Caco-2 (cell line): ENCODE data around the gene SKA3. TPM values are rescaled to one million over a fixed set of nuclear protein-coding genes. Genes with fewer than 3 reads are reported as not detected.
"Not testable (repeated sequence)": the region's sequence is repeated elsewhere in the genome, so short reads cannot be mapped to it uniquely, and the experiment has no call there.

ENCODE experiments used
- Bru-seq: library from RNA; stranded (reverse); fragments of 400-500 nt; gene quantifications from one replicate; lab custom pipeline; 2021; lab: Mats Ljungman, UMichigan
- BruChase-seq, 2 experiments: library from RNA; stranded (reverse); fragments of 400-500 nt; gene quantifications; one replicate each; lab custom pipeline; 2021; lab: Mats Ljungman, UMichigan
- BruUV-seq: library from RNA; stranded (reverse); fragments of 400-500 nt; replicated peaks from 2 replicates; lab custom pipeline; 2021; lab: Mats Ljungman, UMichigan
- CTCF ChIA-PET: fragments of 300-600 bp; sonication (Branson Sonifier 250); formaldehyde crosslinking; loops from one replicate; lab custom pipeline; 2022; ENCODE audit warnings: antibody characterized with exemption; lab: Charles Lee
- POLR2A ChIA-PET: fragments of 300-600 bp; sonication (Branson Sonifier 250); formaldehyde crosslinking; loops from one replicate; lab custom pipeline; 2022; ENCODE audit warnings: antibody characterized with exemption; lab: Charles Lee
- DNase-seq, 2 experiments: peaks; one replicate each; pipeline versions ENCODE4 v3.0.0 to v3.0.0-alpha.2; 2020 to 2022
- H3K27me3 ChIP-seq: replicated peaks from 2 replicates; pipeline ENCODE4 v1.6.0; 2011; ENCODE audit warnings: low read length; ENCODE audit not compliant: control insufficient read depth, insufficient read depth
- H3K36me3 ChIP-seq: 2 replicates; pipeline ENCODE4 v1.5.1; 2011; ENCODE audit warnings: low read length; ENCODE audit not compliant: control insufficient read depth, insufficient read depth
- H3K4me1 ChIP-seq: fragments of 250-450 bp; sonication (Bioruptor Pico); 2 replicates; pipeline ENCODE4 v1.5.1; 2020; ENCODE audit warnings: mild to moderate bottlenecking
- H3K4me3 ChIP-seq: 2 replicates; pipeline ENCODE4 v1.5.1; 2011; ENCODE audit warnings: low read depth, mild to moderate bottlenecking, control low read depth, low read length
- H3K9me3 ChIP-seq: fragments of 250-450 bp; sonication (Bioruptor Pico); 2 replicates; pipeline ENCODE4 v1.5.1; 2020; ENCODE audit warnings: mild to moderate bottlenecking, moderate library complexity
- H3K27ac Mint-ChIP-seq: one replicate; pipeline ENCODE4 v1.8.0; 2022; ENCODE audit warnings: mixed read lengths; ENCODE audit not compliant: unreplicated experiment
- H3K27me3 Mint-ChIP-seq: one replicate; pipeline ENCODE4 v1.8.0; 2022; ENCODE audit warnings: mixed read lengths; ENCODE audit not compliant: insufficient read depth, unreplicated experiment
- H3K36me3 Mint-ChIP-seq: one replicate; pipeline ENCODE4 v1.8.0; 2022; ENCODE audit warnings: mild to moderate bottlenecking, mixed read lengths; ENCODE audit not compliant: insufficient read depth, unreplicated experiment
- H3K4me1 Mint-ChIP-seq: one replicate; pipeline ENCODE4 v1.8.0; 2022; ENCODE audit warnings: low read depth, mixed read lengths; ENCODE audit not compliant: unreplicated experiment
- H3K4me3 Mint-ChIP-seq: one replicate; pipeline ENCODE4 v1.8.0; 2022; ENCODE audit warnings: mild to moderate bottlenecking, moderate library complexity, mixed read lengths; ENCODE audit not compliant: unreplicated experiment
- H3K9me3 Mint-ChIP-seq: one replicate; pipeline ENCODE4 v1.8.0; 2022; ENCODE audit warnings: mixed read lengths; ENCODE audit not compliant: unreplicated experiment
- CTCF ChIP-seq, 2 experiments: fragments of 200-600 bp in 1 of 2; IDR thresholded peaks; 1 replicate in 1 of 2; 2 replicates in 1 of 2; pipeline versions ENCODE4 v1.5.1 to v1.8.0; 2011 to 2022; ENCODE audit warnings: antibody characterized with exemption in 1 of 2, control low read depth in 1 of 2, inconsistent platforms in 1 of 2, low read depth in 1 of 2, low read length in 1 of 2, mild to moderate bottlenecking in 1 of 2, moderate library complexity in 1 of 2; ENCODE audit not compliant: insufficient read depth in 1 of 2, severe bottlenecking in 1 of 2, unreplicated experiment in 1 of 2
- intact Hi-C: fragments of 100-400 bp; cut with micrococcal nuclease; formaldehyde crosslinking; loops from one replicate; pipeline ENCODE4 v1.10.0; 2022; ENCODE audit not compliant: unreplicated experiment
- long read RNA-seq: library from polyadenylated mRNA; stranded (forward); transcript quantifications from one replicate; pipeline ENCODE4 v2.0.0, GENCODE V29; 2022
- total RNA-seq: library from RNA; stranded (reverse); gene quantifications from 2 replicates; pipeline ENCODE4 v1.2.3, GENCODE V29; 2022

The SKA3 gene
- total RNA-seq (33.3 and 37.5 TPM in 2 replicates), Bru-seq, nascent RNA (percentile 79 among the genes with signal in this experiment), BruChase-seq, experiment 1, labeled RNA remaining after a 2-hour chase (percentile 84 among the genes with signal in this experiment), BruChase-seq, experiment 2, labeled RNA remaining after a 6-hour chase (percentile 82 among the genes with signal in this experiment)
- long read RNA-seq, transcript SKA3-201 (8 exons, 2,803 nt), result minor isoform, 7 of 72 reads
- long read RNA-seq, transcript SKA3-203 (8 exons, 2,745 nt), result minor isoform, 6 of 72 reads
- long read RNA-seq, transcript SKA3-202 (9 exons, 2,919 nt), result major isoform, 26 of 72 reads
- long read RNA-seq, partial matches to known transcripts, result 11 of 72 reads
- long read RNA-seq, other reads (novel, unspliced or antisense), result 20 of 72 reads

DNA sequence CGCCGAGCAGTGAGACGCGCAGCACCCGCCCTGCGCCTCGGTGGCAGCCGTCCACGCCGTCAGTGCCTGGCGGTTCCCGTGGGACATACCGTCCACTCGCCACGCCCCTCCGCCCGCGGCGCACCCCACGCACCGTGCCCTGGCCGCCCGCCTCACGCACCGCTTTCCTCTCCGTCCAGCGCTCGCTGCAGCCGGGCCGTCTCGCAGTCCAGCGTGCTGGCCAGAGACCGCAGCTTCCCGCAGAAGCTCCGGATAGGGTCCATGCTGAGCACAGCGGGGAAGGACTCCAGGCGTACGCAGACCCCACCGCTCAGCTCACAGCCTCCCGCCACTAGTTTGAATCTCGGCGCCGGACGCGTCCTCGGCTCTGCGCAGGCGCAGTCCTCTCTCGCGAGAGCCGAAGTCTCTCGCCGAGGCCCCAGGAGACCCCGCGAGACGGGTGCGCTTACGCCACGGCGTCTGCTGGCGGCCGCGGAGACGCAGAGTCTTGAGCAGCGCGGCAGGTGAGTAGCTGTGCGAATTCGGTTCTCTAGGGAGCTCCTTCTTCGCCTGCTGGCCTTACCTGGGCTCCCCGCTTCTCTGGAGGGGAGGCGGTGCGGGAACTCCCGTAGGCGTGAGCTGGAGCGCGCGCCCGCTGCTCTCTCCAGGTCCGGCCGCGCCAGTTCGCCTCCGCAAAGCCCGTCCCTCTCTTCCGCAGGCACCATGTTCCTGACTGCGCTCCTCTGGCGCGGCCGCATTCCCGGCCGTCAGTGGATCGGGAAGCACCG is at the start of gene SKA3, which contains the start of gene MRPL57:
Gene SKA3, minus strand, starts transcription at position 338 of the 767 bp plus-strand sequence. Its CDS starts 75 bp downstream, at position 263.
Gene MRPL57, plus strand, starts transcription at position 444 of the 767 bp plus-strand sequence. Its CDS starts 259 bp downstream, at position 703.
- Histone ChIP-seq H3K9me3 (no peaks in the 10 kb centered on the region), H3K4me3 (peak within 1 kb of the TSS; percentile 82), H3K36me3 (no peaks in the 10 kb centered on the region), H3K27me3 (no peaks in the 10 kb centered on the region), H3K4me1 (peaks cover 12% of the 10 kb centered on the region; the same call in 1 of the 2 replicates)
- H3K27me3 Mint-ChIP-seq, result no peaks in the 10 kb centered on the region
- peak within 1 kb of the TSS; percentile 87 for H3K4me3 Mint-ChIP-seq
- POLR2A ChIA-PET, result interaction anchor here (0.6 to 1.8 kb wide), 15 partner anchors 20 to 547 kb away, joined by 3 to 12 read pairs (median 3); partner anchors contain the start of genes MICU2 and XPO4
- BruUV-seq, result no TSS peak
- CTCF ChIA-PET, result interaction anchor here (1.0 kb wide), 1 partner anchor 121 kb away, joined by 3 read pairs; no protein-coding TSS in a partner anchor
- intact Hi-C loops, result loop anchor here (2.0 kb wide), 1 partner anchor 234 kb away; no protein-coding TSS in a partner anchor
- H3K36me3 Mint-ChIP-seq, result peaks cover 23% of the 10 kb centered on the region
- peak; percentile 95 to 98 for DNase-seq
- H3K9me3 Mint-ChIP-seq, result no peaks in the 10 kb centered on the region
- TF ChIP-seq CTCF (IDR thresholded peaks at IDR 0.05; ENCODE audit: insufficient read depth in 1 of 2, low read depth in 1 of 2, low read length in 1 of 2, severe bottlenecking in 1 of 2, unreplicated experiment in 1 of 2), result no peak
- peak within 1 kb of the TSS; percentile 96 for H3K27ac Mint-ChIP-seq
- H3K4me1 Mint-ChIP-seq, result peaks cover 7% of the 10 kb centered on the region

DNA sequence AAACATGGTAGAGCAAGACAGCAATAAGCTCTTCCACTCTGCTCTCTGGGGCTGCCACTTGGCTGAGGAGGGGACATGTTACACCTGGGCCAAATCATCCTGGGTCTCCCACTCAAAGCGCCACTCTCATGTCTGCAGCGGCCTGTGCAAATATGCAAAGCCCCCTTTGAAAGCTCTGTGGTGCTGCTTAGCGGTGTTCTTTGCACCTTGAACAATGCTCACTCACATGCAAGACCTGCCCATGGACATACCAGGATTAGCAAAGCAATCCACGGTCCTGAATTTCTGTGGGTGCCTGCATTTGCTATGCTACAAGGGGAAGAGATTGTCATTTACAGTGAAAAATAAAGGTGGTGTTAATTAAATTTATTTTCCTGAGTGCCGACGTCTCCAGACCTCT is 48.7 kb upstream of the SKA3 start:
- peaks cover 11% of the 10 kb centered on the region for H3K27me3 Mint-ChIP-seq
- ChIA-PET CTCF (no interaction called here), POLR2A (no interaction called here)
- Histone ChIP-seq H3K4me3 (no peak overlapping the region), H3K27me3 (no peaks in the 10 kb centered on the region), H3K4me1 (no peaks in the 10 kb centered on the region), H3K36me3 (no peaks in the 10 kb centered on the region), H3K9me3 (no peaks in the 10 kb centered on the region)
- H3K9me3 Mint-ChIP-seq, result peaks cover 14% of the 10 kb centered on the region
- TF ChIP-seq CTCF (IDR thresholded peaks at IDR 0.05; ENCODE audit: insufficient read depth in 1 of 2, low read depth in 1 of 2, low read length in 1 of 2, severe bottlenecking in 1 of 2, unreplicated experiment in 1 of 2), result no peak
- H3K36me3 Mint-ChIP-seq, result no peaks in the 10 kb centered on the region
- BruUV-seq, result no TSS peak
- H3K27ac Mint-ChIP-seq, result no peak overlapping the region
- intact Hi-C loops, result no loop called here
- H3K4me3 Mint-ChIP-seq, result no peak overlapping the region
- no peaks in the 10 kb centered on the region for H3K4me1 Mint-ChIP-seq
- no peak for DNase-seq

DNA sequence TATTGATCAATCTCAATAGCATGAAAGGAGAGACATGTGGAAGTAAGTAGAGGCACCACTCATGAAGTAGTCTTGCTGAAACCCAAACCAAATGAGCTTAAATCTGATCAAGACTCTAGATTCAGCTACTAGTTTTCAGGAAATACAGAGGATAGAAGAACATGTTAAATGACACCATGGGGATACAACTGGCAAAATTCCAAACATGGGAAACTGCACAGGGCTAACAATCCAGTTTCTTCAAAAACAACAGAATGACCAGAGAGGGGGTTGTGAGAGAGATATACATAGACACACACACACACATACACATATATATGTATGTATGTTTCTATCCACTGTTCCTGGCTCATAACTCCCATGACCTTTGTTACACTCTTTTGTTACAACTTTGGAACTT is 44.9 kb upstream of the SKA3 start:
- H3K4me1 Mint-ChIP-seq, result no peaks in the 10 kb centered on the region
- Histone ChIP-seq H3K4me3 (no peak overlapping the region), H3K27me3 (no peaks in the 10 kb centered on the region), H3K36me3 (no peaks in the 10 kb centered on the region), H3K9me3 (no peaks in the 10 kb centered on the region), H3K4me1 (no peaks in the 10 kb centered on the region)
- no TSS peak for BruUV-seq
- H3K9me3 Mint-ChIP-seq, result peaks cover 14% of the 10 kb centered on the region
- H3K36me3 Mint-ChIP-seq, result no peaks in the 10 kb centered on the region
- H3K27me3 Mint-ChIP-seq, result peaks cover 11% of the 10 kb centered on the region
- no peak for TF ChIP-seq CTCF (IDR thresholded peaks at IDR 0.05; ENCODE audit: insufficient read depth in 1 of 2, low read depth in 1 of 2, low read length in 1 of 2, severe bottlenecking in 1 of 2, unreplicated experiment in 1 of 2)
- no peak for DNase-seq
- intact Hi-C loops, result no loop called here
- no peak overlapping the region for H3K4me3 Mint-ChIP-seq
- ChIA-PET CTCF (no interaction called here), POLR2A (no interaction called here)
- H3K27ac Mint-ChIP-seq, result no peak overlapping the region

- intact Hi-C loops, H3K27ac Mint-ChIP-seq, BruUV-seq, POLR2A ChIA-PET, CTCF ChIA-PET, H3K9me3 ChIP-seq, H3K36me3 ChIP-seq, H3K27me3 ChIP-seq, H3K4me1 Mint-ChIP-seq, DNase-seq, H3K36me3 Mint-ChIP-seq, H3K4me3 Mint-ChIP-seq, H3K4me1 ChIP-seq, H3K4me3 ChIP-seq: not testable (repeated sequence)
- Mint-ChIP-seq H3K9me3 (peaks cover 14% of the 10 kb centered on the region), H3K27me3 (peaks cover 16% of the 10 kb centered on the region)
Measured at GRCh38 chr13:21219716-21220115, 43.4 kb upstream of the SKA3 start.
